SK-N-SH (cell line): Measurements from ENCODE around the gene KDM4C. TPM values are rescaled to one million over a fixed set of nuclear protein-coding genes. Genes with fewer than 3 reads are reported as not detected.

ENCODE experiments used
- CTCF ChIA-PET: fragments of 300-600, 350-600 bp; formaldehyde crosslinking; extraction: SDS; loops from one replicate; lab custom pipeline; 2021; lab: Yijun Ruan, JAX
- POLR2A ChIA-PET: fragments of 350-600 bp; sonication (Branson Sonifier 250); formaldehyde crosslinking; extraction: SDS; loops from one replicate; lab custom pipeline; 2020; ENCODE audit warnings: antibody characterized with exemption, inconsistent platforms; lab: Yijun Ruan, JAX
- DNase-seq: peaks from one replicate; pipeline ENCODE4 v3.0.0; 2012
- H2AFZ ChIP-seq: fragments of 200-600 bp; sonication (generic); 2 replicates; pipeline ENCODE4 v1.8.1; 2016; ENCODE audit warnings: antibody characterized with exemption, mild to moderate bottlenecking, low read depth
- H3F3A ChIP-seq: fragments of 200-600 bp; sonication (generic); replicated peaks from 2 replicates; pipeline ENCODE3; 2016; ENCODE audit warnings: antibody characterized with exemption, mild to moderate bottlenecking; ENCODE audit not compliant: insufficient read depth
- H3K27ac ChIP-seq, 2 experiments: fragments of 200-500 bp in 1 of 2; fragments of 200-600 bp in 1 of 2; sonication (Bioruptor generic) in 1 of 2; sonication (generic), shearing (Covaris generic) in 1 of 2; 2 replicates each; pipeline versions ENCODE4 v1.5.1 to v1.6.1; 2014 to 2016; ENCODE audit warnings: low read depth in 2 of 2, inconsistent platforms in 1 of 2, low read length in 1 of 2, mild to moderate bottlenecking in 1 of 2, mixed read lengths in 1 of 2
- H3K27me3 ChIP-seq: fragments of 200-600 bp; sonication (generic), shearing (Covaris generic); 2 replicates; pipeline ENCODE4 v1.6.1; 2016; ENCODE audit warnings: mixed run types; ENCODE audit not compliant: insufficient read depth
- H3K36me3 ChIP-seq, 2 experiments: fragments of 200-500 bp in 1 of 2; fragments of 200-600 bp in 1 of 2; sonication (Bioruptor generic) in 1 of 2; sonication (generic) in 1 of 2; replicated peaks in 1 of 2; 2 replicates each; pipeline versions ENCODE3 to v1.5.1; 2014 to 2016; ENCODE audit warnings: low read length in 1 of 2, mild to moderate bottlenecking in 1 of 2; ENCODE audit not compliant: insufficient read depth in 2 of 2, control insufficient read depth in 1 of 2
- H3K4me1 ChIP-seq, 2 experiments: fragments of 200-500 bp in 1 of 2; fragments of 200-600 bp in 1 of 2; sonication (Bioruptor generic) in 1 of 2; sonication (generic), shearing (Covaris generic) in 1 of 2; 2 replicates each; pipeline versions ENCODE4 v1.5.1 to v1.6.1; 2014 to 2016; ENCODE audit warnings: low read depth in 1 of 2, low read length in 1 of 2, mixed run types in 1 of 2; ENCODE audit not compliant: insufficient read depth in 2 of 2, control insufficient read depth in 1 of 2
- H3K4me2 ChIP-seq: fragments of 200-600 bp; sonication (generic), shearing (Covaris generic); 2 replicates; pipeline ENCODE4 v1.6.1; 2017; ENCODE audit warnings: mixed run types
- H3K4me3 ChIP-seq, 2 experiments: fragments of 200-500 bp in 1 of 2; fragments of 200-600 bp in 1 of 2; sonication (Bioruptor generic) in 1 of 2; sonication (generic), shearing (Covaris generic) in 1 of 2; 2 replicates each; pipeline versions ENCODE4 v1.5.1 to v1.8.1; 2014 to 2016; ENCODE audit warnings: low read depth in 2 of 2, inconsistent platforms in 1 of 2, low read length in 1 of 2, mild to moderate bottlenecking in 1 of 2, mixed read lengths in 1 of 2, moderate library complexity in 1 of 2
- H3K79me2 ChIP-seq: fragments of 200-600 bp; sonication (generic); 2 replicates; pipeline ENCODE4 v1.8.1; 2017; ENCODE audit warnings: mild to moderate bottlenecking; ENCODE audit not compliant: insufficient read depth
- H3K9ac ChIP-seq: fragments of 200-600 bp; sonication (generic); 2 replicates; pipeline ENCODE4 v1.6.1; 2017; ENCODE audit warnings: mixed run types
- H3K9me2 ChIP-seq: fragments of 200-600 bp; sonication (generic); 2 replicates; pipeline ENCODE4 v1.6.1; 2017; ENCODE audit warnings: mixed run types
- H3K9me3 ChIP-seq: fragments of 200-600 bp; sonication (generic); 2 replicates; pipeline ENCODE4 v1.6.1; 2017; ENCODE audit warnings: mixed run types, mild to moderate bottlenecking, moderate library complexity
- H4K20me1 ChIP-seq: fragments of 200-600 bp; sonication (generic); 2 replicates; pipeline ENCODE4 v1.6.1; 2017; ENCODE audit warnings: mild to moderate bottlenecking, mixed run types; ENCODE audit not compliant: insufficient read depth
- CHD2 ChIP-seq: fragments of 150-350 bp; IDR thresholded peaks from 2 replicates; pipeline ENCODE4 v1.6.1; 2018; ENCODE audit warnings: low read length; ENCODE audit not compliant: partially characterized antibody
- FOSL2 ChIP-seq: IDR thresholded peaks from 2 replicates; pipeline ENCODE4 v1.4.0; 2012; ENCODE audit warnings: low read depth, mild to moderate bottlenecking, moderate library complexity, borderline replicate concordance
- FOXJ3 ChIP-seq: sonication (generic); formaldehyde crosslinking; IDR thresholded peaks from 2 replicates; pipeline ENCODE4 v1.5.1; 2020; ENCODE audit warnings: mild to moderate bottlenecking, missing genetic modification reagents
- FOXM1 ChIP-seq: IDR thresholded peaks from 2 replicates; pipeline ENCODE4 v1.4.0; 2012; ENCODE audit warnings: low read depth, mild to moderate bottlenecking
- GABPA ChIP-seq: IDR thresholded peaks from 2 replicates; pipeline ENCODE4 v1.4.0; 2012; ENCODE audit warnings: low read depth, mild to moderate bottlenecking
- GATA2 ChIP-seq: sonication (generic); formaldehyde crosslinking; IDR thresholded peaks from 2 replicates; pipeline ENCODE4 v1.5.0; 2020; ENCODE audit warnings: mild to moderate bottlenecking, missing genetic modification reagents
- JUND ChIP-seq: IDR thresholded peaks from 2 replicates; pipeline ENCODE4 v1.4.0; 2012
- MEF2A ChIP-seq: IDR thresholded peaks from 2 replicates; pipeline ENCODE4 v1.4.0; 2012; ENCODE audit warnings: low read depth, borderline replicate concordance
- NFIC ChIP-seq: IDR thresholded peaks from 2 replicates; pipeline ENCODE4 v1.4.0; 2012; ENCODE audit warnings: borderline replicate concordance
- NRF1 ChIP-seq: IDR thresholded peaks from 2 replicates; pipeline ENCODE4 v1.6.1; 2012; ENCODE audit warnings: low read depth, mild to moderate bottlenecking, low read length
- POLR2AphosphoS5 ChIP-seq: IDR thresholded peaks from 2 replicates; pipeline ENCODE4 v1.6.1; 2012; ENCODE audit warnings: low read depth, low read length
- RAD21 ChIP-seq: IDR thresholded peaks from 2 replicates; pipeline ENCODE4 v1.6.1; 2012; ENCODE audit warnings: mild to moderate bottlenecking, low read length
- RCOR1 ChIP-seq: fragments of 150-350 bp; IDR thresholded peaks from 2 replicates; pipeline ENCODE4 v1.6.1; 2017; ENCODE audit warnings: antibody characterized with exemption, low read length
- RFX5 ChIP-seq: IDR thresholded peaks from 2 replicates; pipeline ENCODE4 v1.6.1; 2012; ENCODE audit warnings: mild to moderate bottlenecking, improper control_type of control experiment, low read length
- SIN3A ChIP-seq: IDR thresholded peaks from 2 replicates; pipeline ENCODE4 v1.6.1; 2012; ENCODE audit warnings: low read depth, mild to moderate bottlenecking, low read length, moderate library complexity, borderline replicate concordance
- SMC3 ChIP-seq: IDR thresholded peaks from 2 replicates; pipeline ENCODE4 v1.6.1; 2012; ENCODE audit warnings: low read depth, low read length, improper control_type of control experiment
- TAF1 ChIP-seq: IDR thresholded peaks from 2 replicates; pipeline ENCODE4 v1.6.1; 2012; ENCODE audit warnings: low read depth, mild to moderate bottlenecking, low read length, moderate library complexity, borderline replicate concordance
- TCF12 ChIP-seq: IDR thresholded peaks from 2 replicates; pipeline ENCODE4 v1.4.0; 2012
- YY1 ChIP-seq: IDR thresholded peaks from 2 replicates; pipeline ENCODE4 v1.4.0; 2012; ENCODE audit warnings: low read depth, mild to moderate bottlenecking
- WGBS: methylation state at CpG from one replicate; pipeline ENCODE4 v1.1.6; 2017; ENCODE audit warnings: low lambda C conversion rate; 5-methylcytosine and 5-hydroxymethylcytosine counted together
- polyA plus RNA-seq, 3 experiments: library from polyadenylated mRNA; depleted of rRNA; stranded (reverse); fragments of >200 nt; gene quantifications; 2 replicates each; pipeline ENCODE4 v1.2.3, GENCODE V29; 2012
- TF ChIP-seq, protein P1 (sequence below): IDR thresholded peaks from 2 replicates; pipeline ENCODE4 v1.4.0; 2012; ENCODE audit warnings: low read depth
- TF ChIP-seq, protein P2 (sequence below): IDR thresholded peaks from 2 replicates; pipeline ENCODE4 v1.4.0; 2012; ENCODE audit warnings: low read depth, borderline replicate concordance
- TF ChIP-seq, protein P3 (sequence below): IDR thresholded peaks from 2 replicates; pipeline ENCODE4 v1.6.1; 2012; ENCODE audit warnings: mild to moderate bottlenecking, low read depth, low read length, moderate library complexity

Gene KDM4C
- polyA plus RNA-seq, 1 of the 3 experiments (the other 2 are of a cell fraction), result 9.4 TPM

DNA sequence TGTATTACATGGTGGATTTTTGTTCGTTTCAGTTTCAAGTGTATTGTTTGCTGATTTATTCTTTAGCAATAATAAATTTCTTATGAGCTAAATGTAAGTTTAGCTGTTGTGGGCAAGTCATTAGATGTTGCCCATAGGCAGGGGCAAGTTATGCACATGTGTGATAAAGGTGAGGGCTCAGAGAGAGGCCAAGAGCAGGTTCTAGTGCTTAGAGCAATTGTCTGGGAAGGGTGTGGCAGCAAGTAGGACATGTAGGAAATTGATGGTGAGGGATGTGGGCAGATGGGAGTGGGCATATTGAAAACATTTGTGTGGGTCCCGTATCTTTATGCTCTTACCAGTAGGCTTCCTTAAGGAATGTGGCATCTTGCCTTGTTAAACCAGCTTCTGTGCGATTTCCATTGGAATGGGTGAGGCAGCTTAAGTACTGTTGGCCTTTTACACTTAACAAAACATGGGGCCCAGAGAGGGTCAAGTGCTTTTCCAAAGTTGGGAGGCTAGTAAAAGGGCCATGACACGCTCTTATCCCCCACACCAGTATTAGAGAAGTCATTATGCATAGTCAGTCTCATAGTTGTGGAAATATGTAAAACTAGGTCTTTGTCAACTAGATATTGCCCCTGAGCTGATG is 60.6 kb downstream of the KDM4C start (continued):
- TF ChIP-seq, protein P1, sequence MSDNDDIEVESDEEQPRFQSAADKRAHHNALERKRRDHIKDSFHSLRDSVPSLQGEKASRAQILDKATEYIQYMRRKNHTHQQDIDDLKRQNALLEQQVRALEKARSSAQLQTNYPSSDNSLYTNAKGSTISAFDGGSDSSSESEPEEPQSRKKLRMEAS, result no peak
- no peak for TF ChIP-seq FOSL2

DNA sequence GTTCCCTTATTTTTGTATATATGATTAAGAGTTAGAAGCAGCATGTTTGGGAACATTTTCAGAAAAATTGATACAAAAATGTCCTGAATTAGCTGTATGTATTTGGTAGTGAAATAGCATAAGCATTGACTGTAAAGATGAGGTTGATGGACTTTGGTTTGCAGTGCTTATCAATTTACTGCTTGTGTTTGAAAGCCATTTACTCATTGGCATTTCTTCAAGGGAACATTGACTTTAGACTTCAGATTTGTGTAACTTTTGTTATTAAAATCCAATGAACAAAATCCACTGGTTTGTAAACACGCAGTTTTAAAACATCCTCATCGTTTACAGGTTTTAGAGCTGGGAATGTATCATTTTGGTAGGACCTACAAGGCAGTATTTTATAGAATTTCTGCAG is 61.3 kb downstream of the KDM4C start:
- no peaks in the 10 kb centered on the region for H3K27me3 ChIP-seq
- no peaks in the 10 kb centered on the region for H3K79me2 ChIP-seq
- no peak for DNase-seq
- no peaks in the 10 kb centered on the region for H3K4me1 ChIP-seq
- no peaks in the 10 kb centered on the region for H3K9me2 ChIP-seq
- 93% methylated on average over 2 of the region's 2 CpGs for WGBS
- POLR2A ChIA-PET, result no interaction called here
- H4K20me1 ChIP-seq, result no peaks in the 10 kb centered on the region
- H3K9me3 ChIP-seq, result no peaks in the 10 kb centered on the region
- H3K4me2 ChIP-seq, result no peak overlapping the region
- H3K36me3 ChIP-seq, result peaks cover 6 to 7% of the 10 kb centered on the region in 2 experiments
- CTCF ChIA-PET, result interaction anchor here (3.4 kb wide), 1 partner anchor 8 kb away, joined by 27 read pairs; no protein-coding TSS in a partner anchor
- H3K4me3 ChIP-seq, result no peak overlapping the region
- TF ChIP-seq, protein P2, sequence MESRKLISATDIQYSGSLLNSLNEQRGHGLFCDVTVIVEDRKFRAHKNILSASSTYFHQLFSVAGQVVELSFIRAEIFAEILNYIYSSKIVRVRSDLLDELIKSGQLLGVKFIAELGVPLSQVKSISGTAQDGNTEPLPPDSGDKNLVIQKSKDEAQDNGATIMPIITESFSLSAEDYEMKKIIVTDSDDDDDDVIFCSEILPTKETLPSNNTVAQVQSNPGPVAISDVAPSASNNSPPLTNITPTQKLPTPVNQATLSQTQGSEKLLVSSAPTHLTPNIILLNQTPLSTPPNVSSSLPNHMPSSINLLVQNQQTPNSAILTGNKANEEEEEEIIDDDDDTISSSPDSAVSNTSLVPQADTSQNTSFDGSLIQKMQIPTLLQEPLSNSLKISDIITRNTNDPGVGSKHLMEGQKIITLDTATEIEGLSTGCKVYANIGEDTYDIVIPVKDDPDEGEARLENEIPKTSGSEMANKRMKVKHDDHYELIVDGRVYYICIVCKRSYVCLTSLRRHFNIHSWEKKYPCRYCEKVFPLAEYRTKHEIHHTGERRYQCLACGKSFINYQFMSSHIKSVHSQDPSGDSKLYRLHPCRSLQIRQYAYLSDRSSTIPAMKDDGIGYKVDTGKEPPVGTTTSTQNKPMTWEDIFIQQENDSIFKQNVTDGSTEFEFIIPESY, result no peak
- no peak for TF ChIP-seq JUND
- no peak for TF ChIP-seq GATA2 (CRISPR knock-in tag)
- TF ChIP-seq CHD2, result no peak
- TF ChIP-seq GABPA, result no peak
- no peak for TF ChIP-seq FOXJ3 (CRISPR knock-in tag)
- no peak for TF ChIP-seq NRF1
- no peak for TF ChIP-seq SIN3A
- TF ChIP-seq FOSL2, result no peak
- TF ChIP-seq, all 33 proteins: peak for 0
- H3F3A ChIP-seq, result no peaks in the 10 kb centered on the region
- no peak overlapping the region for H3K27ac ChIP-seq
- H2AFZ ChIP-seq, result no peak overlapping the region
- no peak overlapping the region for H3K9ac ChIP-seq

DNA sequence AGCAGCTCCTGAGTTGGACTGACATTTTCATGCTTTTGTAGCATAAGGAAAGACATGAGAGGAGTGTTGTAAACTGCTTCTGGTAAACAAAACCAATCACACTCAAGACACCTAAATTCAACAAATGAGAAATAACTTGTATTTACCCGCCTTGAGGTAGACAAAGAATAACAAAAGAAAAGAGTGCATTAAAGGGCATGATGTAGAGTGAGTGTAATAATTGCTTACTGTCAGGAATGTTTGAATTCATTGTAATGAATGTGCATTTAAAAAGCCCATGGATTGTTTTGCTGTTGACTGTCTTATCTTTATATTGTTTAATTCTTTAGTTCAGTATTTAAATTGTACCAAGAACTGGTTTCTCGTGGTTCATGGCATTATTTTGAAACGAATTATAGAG is 61.8 kb downstream of the KDM4C start:
- Histone ChIP-seq H3K9ac (no peak overlapping the region), H3K9me2 (no peaks in the 10 kb centered on the region), H3K4me1 (no peaks in the 10 kb centered on the region), H3K4me2 (no peak overlapping the region), H3K79me2 (no peaks in the 10 kb centered on the region), H3K9me3 (no peaks in the 10 kb centered on the region), H4K20me1 (no peaks in the 10 kb centered on the region), H3F3A (no peaks in the 10 kb centered on the region), H3K27ac (no peak overlapping the region), H3K27me3 (no peaks in the 10 kb centered on the region), H2AFZ (no peak overlapping the region), H3K36me3 (peaks cover 6 to 7% of the 10 kb centered on the region in 2 experiments), H3K4me3 (no peak overlapping the region)
- CTCF ChIA-PET, result no interaction called here
- 81% methylated on average over 3 of the region's 3 CpGs for WGBS
- no peak for DNase-seq
- POLR2A ChIA-PET, result no interaction called here
- TF ChIP-seq TAF1 (no peak), SMC3 (no peak), GABPA (no peak), RFX5 (no peak), NFIC (no peak), RCOR1 (no peak), RAD21 (no peak), SIN3A (no peak), TCF12 (no peak), MEF2A (no peak), POLR2AphosphoS5 (no peak), FOXM1 (no peak), FOXJ3 (CRISPR knock-in tag) (no peak), YY1 (no peak)
- TF ChIP-seq, protein P3, sequence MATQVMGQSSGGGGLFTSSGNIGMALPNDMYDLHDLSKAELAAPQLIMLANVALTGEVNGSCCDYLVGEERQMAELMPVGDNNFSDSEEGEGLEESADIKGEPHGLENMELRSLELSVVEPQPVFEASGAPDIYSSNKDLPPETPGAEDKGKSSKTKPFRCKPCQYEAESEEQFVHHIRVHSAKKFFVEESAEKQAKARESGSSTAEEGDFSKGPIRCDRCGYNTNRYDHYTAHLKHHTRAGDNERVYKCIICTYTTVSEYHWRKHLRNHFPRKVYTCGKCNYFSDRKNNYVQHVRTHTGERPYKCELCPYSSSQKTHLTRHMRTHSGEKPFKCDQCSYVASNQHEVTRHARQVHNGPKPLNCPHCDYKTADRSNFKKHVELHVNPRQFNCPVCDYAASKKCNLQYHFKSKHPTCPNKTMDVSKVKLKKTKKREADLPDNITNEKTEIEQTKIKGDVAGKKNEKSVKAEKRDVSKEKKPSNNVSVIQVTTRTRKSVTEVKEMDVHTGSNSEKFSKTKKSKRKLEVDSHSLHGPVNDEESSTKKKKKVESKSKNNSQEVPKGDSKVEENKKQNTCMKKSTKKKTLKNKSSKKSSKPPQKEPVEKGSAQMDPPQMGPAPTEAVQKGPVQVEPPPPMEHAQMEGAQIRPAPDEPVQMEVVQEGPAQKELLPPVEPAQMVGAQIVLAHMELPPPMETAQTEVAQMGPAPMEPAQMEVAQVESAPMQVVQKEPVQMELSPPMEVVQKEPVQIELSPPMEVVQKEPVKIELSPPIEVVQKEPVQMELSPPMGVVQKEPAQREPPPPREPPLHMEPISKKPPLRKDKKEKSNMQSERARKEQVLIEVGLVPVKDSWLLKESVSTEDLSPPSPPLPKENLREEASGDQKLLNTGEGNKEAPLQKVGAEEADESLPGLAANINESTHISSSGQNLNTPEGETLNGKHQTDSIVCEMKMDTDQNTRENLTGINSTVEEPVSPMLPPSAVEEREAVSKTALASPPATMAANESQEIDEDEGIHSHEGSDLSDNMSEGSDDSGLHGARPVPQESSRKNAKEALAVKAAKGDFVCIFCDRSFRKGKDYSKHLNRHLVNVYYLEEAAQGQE, result no peak
